Mesenteric fat pad (tissue), 1 donor: ENCODE measurements around the gene TXLNG. TPM values are rescaled to one million over a fixed set of nuclear protein-coding genes. Genes with fewer than 3 reads are reported as not detected.

Experiments
- DNase-seq: peaks from one replicate; pipeline ENCODE4 v3.0.0-alpha.2; 2020; ENCODE audit warnings: low spot score
- total RNA-seq: library from RNA; stranded (reverse); fragmentation: NEBNext Ultra II Directional; extraction: Animal tissue kit (Norgen Biotek cat#: 25700); gene quantifications from one replicate; pipeline ENCODE4 v1.2.1, GENCODE V29; 2021
- donor health status: DM: yes; HTN: yes; CAD: no.

Gene TXLNG
- total RNA-seq, 1 donor from 2014 or later: 25.6 TPM

DNA sequence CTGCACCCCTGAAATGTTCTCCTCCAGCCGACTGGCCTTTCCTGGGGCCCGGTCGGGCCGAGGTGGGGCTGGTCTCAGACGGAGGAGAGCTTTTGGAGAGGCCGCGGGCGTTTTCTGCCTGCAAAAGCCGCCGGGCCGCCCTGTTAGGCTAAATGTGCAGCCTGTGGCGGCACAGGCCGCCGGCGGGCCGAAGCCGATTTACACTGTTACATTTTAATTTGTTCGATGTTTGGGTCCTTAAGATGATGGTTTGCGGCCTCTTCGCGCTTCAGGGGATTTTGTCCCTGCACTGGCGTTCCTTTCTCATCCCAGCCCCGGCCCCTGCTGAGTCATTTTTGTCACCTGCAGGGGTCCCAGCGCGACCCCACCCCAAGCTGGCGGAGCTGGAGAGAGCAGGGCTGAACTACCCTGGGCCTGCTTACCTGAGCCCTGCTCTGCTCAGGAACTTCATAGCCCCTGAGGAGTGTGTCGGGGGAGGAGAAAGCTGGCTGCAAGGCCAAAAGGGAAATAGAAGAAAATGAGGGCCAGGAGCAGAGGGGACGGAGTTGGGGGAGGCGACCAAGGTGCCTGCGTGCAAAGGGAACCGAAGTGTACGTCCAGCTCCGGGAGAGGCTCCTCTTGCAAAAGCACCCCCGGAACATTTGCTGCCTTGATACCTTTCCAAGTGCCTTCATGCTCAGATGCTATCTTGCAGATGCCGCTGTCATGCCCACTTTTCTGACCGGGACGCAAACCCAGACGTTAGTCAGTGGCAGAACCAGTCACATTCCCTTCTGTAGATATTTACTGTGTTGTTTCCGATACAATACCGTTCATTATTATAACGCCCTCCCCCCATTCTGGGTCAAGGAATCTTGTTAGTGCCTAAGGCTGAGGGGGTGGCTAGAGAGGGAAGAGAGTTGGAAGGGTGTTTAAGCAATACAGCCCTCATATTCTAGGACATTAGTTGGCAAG is 84.9 kb downstream of the TXLNG start:
- peak; percentile 90 for DNase-seq

DNA sequence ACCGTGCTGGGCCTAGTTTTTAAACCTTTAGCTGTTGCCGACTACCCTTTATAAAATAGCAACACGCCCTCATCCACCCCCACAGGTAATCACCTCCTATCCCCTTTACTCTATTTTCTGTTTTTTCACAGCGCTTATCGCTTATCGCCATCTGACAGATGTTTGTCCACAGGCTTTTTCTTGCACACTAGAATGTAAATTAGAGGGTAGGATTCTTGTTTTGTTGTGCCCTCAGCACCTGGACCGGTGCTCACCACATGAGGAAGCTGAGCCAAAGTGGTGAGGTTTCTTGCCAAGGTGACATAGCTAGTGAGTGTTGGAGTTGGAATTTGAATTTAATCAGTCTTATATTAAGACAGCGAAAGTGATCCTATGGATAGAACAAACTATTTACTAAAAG is 86.8 kb downstream of the TXLNG start:
- DNase-seq: no peak

DNA sequence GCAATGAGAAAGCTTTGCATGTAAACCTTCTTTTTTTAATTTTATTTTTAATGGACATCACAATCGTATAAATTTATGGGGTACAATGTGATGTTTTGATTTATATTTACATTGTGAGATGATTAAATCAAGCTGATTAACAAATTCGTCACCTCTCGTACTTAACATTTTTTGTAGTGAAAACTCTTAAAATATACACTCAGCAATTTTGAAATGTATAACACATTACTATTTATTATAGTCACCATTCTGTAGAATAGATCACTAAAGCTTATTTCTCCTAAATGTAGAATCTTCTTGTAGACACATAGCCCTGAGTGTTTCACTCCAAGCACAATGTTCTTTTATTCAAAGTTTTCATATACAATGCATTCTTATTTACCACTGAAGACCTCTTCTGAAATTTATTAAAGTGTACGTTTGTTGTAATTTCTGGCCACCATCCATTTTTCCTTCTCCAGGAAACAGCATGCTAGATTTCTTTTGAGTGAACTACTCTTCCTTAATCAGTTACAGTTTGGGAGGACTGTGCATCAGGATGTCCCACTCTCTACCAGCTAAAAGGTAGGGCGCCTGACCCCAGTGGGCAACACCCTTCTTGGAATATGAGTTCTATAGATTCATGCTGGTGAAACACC is 88.3 kb downstream of the TXLNG start:
- DNase-seq: no peak

DNA sequence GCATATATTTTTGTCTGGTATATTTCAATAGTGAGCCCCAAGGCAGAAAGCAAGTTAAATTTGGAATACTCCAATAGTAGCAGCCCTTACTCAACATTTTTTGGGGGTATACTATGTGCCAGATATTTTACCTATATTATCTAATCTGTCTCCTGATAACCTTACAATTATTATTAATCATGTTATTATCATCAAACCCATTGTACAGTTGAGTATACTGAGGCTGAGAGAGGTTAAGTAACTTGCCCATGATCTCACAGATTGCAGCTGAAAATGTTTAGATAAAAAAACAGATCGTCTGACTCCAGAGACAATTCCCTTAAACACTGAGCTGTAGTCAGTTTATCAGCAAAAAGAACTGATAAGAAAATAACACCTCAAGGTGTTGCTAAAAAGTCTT is 90.4 kb downstream of the TXLNG start:
- no peak for DNase-seq

DNA sequence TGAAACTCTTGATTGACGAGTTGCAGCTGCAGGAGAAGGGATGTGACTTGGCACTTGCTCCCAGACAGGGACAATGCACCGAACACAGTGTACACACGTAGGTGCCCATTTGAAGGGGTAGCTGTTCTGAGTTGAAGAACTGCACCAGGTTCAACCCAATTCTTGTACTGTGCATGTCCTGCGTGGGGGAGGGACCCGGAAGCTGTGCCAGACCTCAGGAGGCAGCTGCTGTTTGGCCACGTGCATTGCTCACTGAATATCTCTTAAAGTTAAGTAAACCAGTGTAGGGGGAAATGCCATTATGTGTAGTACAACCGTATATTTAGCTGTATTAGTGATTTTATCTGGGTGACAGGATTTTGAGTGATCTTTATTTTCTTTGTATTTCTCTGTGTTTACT is 95.9 kb downstream of the TXLNG start:
- DNase-seq: no peak

DNA sequence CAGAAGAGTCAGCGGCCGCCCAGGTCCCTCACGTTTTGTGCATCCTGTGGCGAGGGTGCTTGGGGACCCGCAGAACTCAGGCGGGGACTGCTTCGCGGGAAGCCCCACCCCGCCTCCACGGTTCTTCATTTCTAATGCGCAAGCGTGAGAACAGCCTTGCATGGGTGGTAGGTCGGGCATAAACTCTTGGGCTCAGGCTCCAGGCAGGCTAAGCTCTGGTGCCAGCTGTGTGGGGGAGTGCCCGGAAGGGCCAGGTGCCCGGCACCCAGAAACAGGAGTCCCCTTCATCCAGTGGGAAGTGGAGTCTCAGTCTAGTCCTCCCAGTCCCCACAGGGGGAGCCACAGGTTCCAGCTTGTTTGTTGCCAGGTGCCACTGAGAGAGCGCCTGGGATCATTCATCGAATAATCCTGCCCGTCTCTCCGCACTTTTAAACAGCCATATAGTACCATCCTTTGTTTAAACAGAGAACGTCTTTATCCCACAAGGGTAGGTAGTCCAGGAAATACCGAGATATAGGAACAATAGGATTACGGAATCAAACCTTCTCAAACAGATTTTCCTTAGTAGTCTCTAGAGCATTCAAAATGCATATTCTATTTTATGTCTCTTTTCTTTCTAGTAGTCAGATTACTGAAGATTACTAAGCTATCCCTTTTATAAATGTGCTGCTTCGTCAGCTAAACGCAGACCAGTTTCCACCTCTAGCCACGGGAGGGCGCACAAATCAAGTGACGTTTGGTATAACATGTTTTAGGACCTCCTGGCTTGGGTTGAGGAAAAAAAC is 96.6 kb downstream of the TXLNG start:
- DNase-seq: no peak

DNA sequence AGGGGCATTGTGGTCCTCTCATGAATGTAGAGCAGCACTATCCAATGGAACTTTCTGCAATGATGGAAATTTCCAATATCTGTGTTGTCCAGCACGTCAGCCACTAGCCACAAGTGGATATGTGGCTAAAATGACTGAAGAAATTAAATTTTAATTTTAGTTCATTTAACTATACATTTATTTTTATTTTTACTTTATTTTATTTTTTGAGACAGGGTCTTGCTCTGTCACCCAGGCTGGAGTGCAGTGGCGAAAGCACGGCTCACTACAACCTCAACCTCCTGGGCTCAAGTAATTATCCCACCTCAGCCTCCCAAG is 97.2 kb downstream of the TXLNG start:
- DNase-seq: no peak

DNA sequence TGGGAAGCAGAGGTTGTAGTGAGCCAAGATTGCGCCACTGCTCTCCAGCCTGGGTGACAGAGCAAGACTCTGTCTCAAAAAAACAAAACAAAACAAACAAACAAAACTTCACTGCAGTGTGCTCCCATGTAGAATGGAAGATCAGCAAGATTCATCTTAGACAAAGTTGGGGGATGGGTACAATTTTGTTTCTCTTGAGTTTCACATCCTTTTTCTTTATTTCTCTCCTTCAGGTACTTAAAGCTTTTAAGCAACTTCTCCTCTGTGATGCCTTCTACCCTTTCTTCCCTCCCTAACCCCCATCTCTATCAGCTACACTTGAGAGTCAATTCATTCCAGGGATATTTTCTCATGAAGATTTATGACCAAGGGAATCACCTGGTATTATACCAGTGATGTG is 99.4 kb downstream of the TXLNG start:
- DNase-seq: no peak

DNA sequence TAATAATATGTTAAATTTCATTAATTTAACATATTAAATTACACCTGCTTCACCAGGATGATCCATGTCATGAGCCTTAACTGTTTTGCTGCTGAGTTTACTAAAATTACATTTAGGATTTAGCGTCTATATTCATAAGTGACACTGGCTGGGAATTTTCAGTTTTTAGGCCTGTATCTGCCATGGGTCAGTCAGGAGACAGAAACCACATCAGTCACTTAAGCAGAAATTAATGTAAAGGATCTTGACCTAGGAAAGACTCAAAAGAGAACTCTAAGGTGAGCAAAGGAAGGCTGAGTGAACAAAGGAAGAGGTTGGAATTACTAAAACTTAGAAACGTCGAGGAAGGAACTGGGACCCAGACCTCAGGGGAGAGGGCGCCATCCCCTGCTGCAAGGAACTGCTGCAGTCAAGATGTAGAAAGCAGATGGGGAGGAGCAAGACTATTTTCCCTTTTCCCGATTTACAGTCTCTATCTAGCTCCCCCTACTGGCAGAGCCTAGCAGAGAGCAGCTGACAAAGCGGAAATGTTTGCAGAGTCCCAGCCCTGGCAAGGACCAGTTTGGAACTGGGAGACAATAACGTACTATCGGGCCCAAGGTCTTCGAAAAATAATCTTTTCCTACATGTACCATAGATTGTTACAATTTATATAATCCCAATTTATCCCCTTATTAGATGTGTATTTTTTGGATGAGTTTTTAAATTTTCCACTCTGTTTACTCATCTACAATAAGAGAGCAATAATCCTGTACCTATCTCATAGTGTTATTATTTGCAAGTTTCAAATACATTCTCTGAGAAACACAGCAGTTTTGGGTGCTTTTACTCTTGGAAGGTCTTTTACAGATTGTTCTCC is 106.5 kb downstream of the TXLNG start:
- DNase-seq: no peak

Other genes with a start within 250 kb of the TXLNG start
- gene S100G, start 136.3 kb upstream of the TXLNG start, total RNA-seq: not detected
- 8.6 TPM for gene CTPS2, start 73.8 kb upstream of the TXLNG start, total RNA-seq
- 35.8 TPM for gene SYAP1, start 66.9 kb upstream of the TXLNG start, total RNA-seq
- 59.7 TPM for gene RBBP7, start 83.9 kb downstream of the TXLNG start, total RNA-seq
- gene REPS2, start 160.2 kb downstream of the TXLNG start, total RNA-seq: 6.1 TPM